Bronchial epithelial cell (primary cell): ENCODE results near the gene RHBDD1. TPM values are rescaled to one million over a fixed set of nuclear protein-coding genes. Genes with fewer than 3 reads are reported as not detected.

Experiments used
- DNase-seq: peaks from one replicate; pipeline ENCODE4 v3.0.0-alpha.2; 2010; ENCODE audit warnings: low read depth
- FAIRE-seq: peaks from 2 replicates; lab custom pipeline; 2011; peaks lifted over from hg19 to GRCh38; lab: Jason Lieb, UNC
- H3K27me3 ChIP-seq: 2 replicates; pipeline ENCODE4 v1.5.1; 2011; ENCODE audit warnings: low read length; ENCODE audit not compliant: control insufficient read depth, insufficient read depth
- H3K36me3 ChIP-seq: 2 replicates; pipeline ENCODE4 v1.5.1; 2011; ENCODE audit warnings: low read length; ENCODE audit not compliant: control insufficient read depth, insufficient read depth
- H3K4me3 ChIP-seq: 2 replicates; pipeline ENCODE4 v1.5.1; 2011; ENCODE audit warnings: mild to moderate bottlenecking, low read depth, low read length, control low read depth
- total RNA-seq: library from RNA; depleted of rRNA; stranded (reverse); fragments of >200 nt; gene quantifications from 2 replicates; pipeline ENCODE4 v1.2.1, GENCODE V29; 2014
- TF ChIP-seq, protein P1 (sequence below): IDR thresholded peaks from 2 replicates; pipeline ENCODE4 v1.5.1; 2011; ENCODE audit warnings: mild to moderate bottlenecking, moderate library complexity, low read length, control low read depth, inconsistent platforms; ENCODE audit not compliant: insufficient read depth, severe bottlenecking

RHBDD1 gene
- total RNA-seq, 1 donor from 2014 or later = 29.7 TPM

DNA sequence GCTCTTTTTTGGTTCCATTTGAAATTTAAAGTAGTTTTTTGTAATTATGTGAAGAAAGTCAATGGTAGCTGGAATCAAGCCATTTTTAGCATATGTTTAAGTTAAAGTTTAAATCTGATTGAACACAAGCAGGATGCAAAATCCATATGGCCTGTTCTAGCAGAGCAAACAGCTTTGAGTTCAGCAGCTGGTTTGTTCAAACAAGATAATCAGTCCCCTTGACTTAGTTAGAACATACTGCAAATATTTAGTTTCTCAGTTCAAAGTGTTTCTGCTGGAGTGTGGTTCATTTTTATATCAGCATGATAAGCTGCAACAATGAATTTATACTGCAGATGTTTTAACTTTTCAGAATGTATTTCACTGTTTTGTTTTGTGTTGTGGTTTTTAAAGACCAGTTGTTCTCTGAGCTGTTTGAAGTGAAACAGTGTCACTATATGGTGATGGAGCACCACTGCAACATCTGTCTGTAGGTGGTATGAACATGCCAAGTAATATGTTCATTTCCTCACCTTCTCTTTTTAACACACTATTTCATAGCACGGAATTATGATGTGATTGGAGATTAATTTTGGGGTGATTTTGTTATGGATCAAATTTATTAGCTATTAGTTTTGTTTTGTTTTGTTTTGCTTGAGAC is 202.8 kb downstream of the RHBDD1 start:
- no peak overlapping the region for H3K4me3 ChIP-seq
- TF ChIP-seq, protein P1, sequence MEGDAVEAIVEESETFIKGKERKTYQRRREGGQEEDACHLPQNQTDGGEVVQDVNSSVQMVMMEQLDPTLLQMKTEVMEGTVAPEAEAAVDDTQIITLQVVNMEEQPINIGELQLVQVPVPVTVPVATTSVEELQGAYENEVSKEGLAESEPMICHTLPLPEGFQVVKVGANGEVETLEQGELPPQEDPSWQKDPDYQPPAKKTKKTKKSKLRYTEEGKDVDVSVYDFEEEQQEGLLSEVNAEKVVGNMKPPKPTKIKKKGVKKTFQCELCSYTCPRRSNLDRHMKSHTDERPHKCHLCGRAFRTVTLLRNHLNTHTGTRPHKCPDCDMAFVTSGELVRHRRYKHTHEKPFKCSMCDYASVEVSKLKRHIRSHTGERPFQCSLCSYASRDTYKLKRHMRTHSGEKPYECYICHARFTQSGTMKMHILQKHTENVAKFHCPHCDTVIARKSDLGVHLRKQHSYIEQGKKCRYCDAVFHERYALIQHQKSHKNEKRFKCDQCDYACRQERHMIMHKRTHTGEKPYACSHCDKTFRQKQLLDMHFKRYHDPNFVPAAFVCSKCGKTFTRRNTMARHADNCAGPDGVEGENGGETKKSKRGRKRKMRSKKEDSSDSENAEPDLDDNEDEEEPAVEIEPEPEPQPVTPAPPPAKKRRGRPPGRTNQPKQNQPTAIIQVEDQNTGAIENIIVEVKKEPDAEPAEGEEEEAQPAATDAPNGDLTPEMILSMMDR = no peak
- no peak for FAIRE-seq
- H3K27me3 ChIP-seq = no peaks in the 10 kb centered on the region
- DNase-seq = no peak
- no peaks in the 10 kb centered on the region for H3K36me3 ChIP-seq

DNA sequence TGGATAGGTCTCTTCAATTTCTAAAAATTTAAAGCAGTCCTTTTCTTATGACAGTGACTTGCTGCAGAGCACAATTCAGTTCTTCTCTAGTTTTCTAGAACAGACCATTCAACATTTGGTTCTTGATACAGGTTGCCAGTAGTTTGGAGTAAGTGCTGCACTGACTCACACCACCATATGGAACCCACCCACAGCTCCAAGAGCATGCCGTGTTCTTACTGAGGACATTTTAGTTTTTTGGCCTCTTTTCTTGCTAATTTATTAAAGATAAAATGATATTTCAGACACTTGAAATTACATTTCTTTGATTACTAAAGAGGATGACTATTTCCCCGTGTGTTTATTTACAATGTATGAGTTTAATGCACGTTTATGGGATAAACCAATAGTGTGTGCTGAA is 208.1 kb downstream of the RHBDD1 start:
- DNase-seq = no peak
- no peak for FAIRE-seq
- H3K27me3 ChIP-seq = no peaks in the 10 kb centered on the region
- H3K36me3 ChIP-seq = no peaks in the 10 kb centered on the region
- no peak overlapping the region for H3K4me3 ChIP-seq
- TF ChIP-seq, protein P1 = no peak

Other genes with a start within 250 kb of the RHBDD1 start
- 7.0 and 12.6 TPM in 2 replicates for gene IRS1, start 36.2 kb upstream of the RHBDD1 start, total RNA-seq